ENCODE data around the gene PTX4.

DNA sequence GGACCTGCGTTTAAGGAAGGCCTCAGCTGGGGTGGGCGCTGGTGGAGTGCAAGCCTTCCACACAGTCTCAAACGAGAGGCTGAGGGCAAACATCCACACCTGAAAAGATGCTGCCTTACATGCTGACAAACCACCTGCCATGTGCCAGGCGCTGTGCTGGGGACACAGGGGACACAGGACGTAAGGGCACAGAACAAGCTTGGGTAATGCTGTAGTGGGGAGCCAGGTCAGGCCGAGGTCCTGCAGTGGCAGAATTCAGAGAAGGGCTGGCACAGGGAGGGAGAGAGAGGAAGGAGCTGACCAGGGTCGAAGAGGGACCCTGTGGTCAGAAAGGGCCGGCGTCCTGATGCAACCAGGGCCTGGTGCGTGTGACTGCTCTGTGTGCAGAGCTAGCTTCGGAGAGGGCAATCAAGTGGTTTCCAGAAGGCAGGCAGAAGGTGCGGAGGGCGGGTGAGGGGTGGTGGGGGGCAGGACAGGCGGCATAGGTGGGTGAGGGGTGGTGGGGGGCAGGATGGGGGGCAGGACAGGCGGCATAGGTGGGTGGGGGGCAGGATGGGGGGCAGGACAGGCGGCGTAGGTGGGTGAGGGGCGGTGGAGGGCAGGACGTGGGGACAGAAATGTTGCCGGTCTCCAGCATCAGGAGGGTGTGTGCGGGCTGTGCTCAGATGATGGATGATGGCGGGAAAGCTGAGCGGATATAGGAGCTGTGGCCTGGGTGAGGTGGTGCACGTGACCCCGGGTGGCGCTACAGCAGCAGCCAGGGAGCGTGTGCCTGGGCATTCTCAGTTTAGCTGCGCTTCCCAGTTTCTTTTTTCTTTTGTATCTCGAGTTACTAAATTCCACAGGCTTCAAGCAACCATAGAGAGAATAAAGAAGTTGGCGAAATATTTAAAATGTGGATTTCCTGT, 23.2 kb upstream of the PTX4 start:
- TF ChIP-seq, protein P1, sequence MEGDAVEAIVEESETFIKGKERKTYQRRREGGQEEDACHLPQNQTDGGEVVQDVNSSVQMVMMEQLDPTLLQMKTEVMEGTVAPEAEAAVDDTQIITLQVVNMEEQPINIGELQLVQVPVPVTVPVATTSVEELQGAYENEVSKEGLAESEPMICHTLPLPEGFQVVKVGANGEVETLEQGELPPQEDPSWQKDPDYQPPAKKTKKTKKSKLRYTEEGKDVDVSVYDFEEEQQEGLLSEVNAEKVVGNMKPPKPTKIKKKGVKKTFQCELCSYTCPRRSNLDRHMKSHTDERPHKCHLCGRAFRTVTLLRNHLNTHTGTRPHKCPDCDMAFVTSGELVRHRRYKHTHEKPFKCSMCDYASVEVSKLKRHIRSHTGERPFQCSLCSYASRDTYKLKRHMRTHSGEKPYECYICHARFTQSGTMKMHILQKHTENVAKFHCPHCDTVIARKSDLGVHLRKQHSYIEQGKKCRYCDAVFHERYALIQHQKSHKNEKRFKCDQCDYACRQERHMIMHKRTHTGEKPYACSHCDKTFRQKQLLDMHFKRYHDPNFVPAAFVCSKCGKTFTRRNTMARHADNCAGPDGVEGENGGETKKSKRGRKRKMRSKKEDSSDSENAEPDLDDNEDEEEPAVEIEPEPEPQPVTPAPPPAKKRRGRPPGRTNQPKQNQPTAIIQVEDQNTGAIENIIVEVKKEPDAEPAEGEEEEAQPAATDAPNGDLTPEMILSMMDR (IDR thresholded peaks at IDR 0.05) = no peak
- no peak for TF ChIP-seq POLR2A (IDR thresholded peaks at IDR 0.05)

All from esophagus squamous epithelium (tissue), 4 donors.